Activated naive CD4-positive, alpha-beta T cell treated with anti-CD3 and anti-CD28 coated beads, Interleukin-2, amount 50 U/mL, for 24 hours (primary cell): ENCODE results near the gene TTC3.

Experiments
- H3K27ac Mint-ChIP-seq: one replicate; pipeline ENCODE4 v1.8.0; 2021; ENCODE audit warnings: mild to moderate bottlenecking, mixed read lengths
- H3K27me3 Mint-ChIP-seq: one replicate; pipeline ENCODE4 v1.8.0; 2021; ENCODE audit warnings: mixed read lengths
- H3K36me3 Mint-ChIP-seq: one replicate; pipeline ENCODE4 v1.8.0; 2021; ENCODE audit warnings: mixed read lengths
- H3K4me1 Mint-ChIP-seq: one replicate; pipeline ENCODE4 v1.8.0; 2021; ENCODE audit warnings: mixed read lengths
- H3K4me3 Mint-ChIP-seq: one replicate; pipeline ENCODE4 v1.8.0; 2021; ENCODE audit warnings: mild to moderate bottlenecking, mixed read lengths
- H3K9me3 Mint-ChIP-seq: one replicate; pipeline ENCODE4 v1.8.0; 2021; ENCODE audit warnings: mixed read lengths

TTC3 gene

DNA sequence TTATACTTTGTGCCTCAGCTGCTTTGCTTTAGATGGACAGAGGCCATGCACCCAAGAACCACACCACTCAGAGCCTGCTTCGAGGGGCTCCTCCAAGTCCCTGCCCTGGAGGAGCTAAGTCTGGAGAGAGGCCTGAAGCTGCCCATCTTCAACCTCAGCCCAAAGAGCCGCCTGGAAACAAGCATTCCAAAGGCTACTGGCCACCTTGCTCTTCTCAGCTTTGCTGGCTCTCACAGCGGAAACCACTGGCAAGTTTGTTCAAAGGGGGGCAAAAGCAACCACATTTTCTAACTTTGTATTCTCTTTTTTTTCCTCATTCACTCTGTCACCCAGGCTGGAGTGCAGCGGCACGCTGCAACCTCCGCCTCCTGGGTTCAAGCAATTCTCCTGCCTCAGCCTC lies 170.9 kb downstream of the TTC3 start:
- H3K4me1 Mint-ChIP-seq: peaks cover 71% of the 10 kb centered on the region
- H3K27ac Mint-ChIP-seq: peak overlapping the region; percentile 48
- H3K36me3 Mint-ChIP-seq: peaks cover 12% of the 10 kb centered on the region
- peak overlapping the region; percentile 48 for H3K4me3 Mint-ChIP-seq
- H3K9me3 Mint-ChIP-seq: no peaks in the 10 kb centered on the region
- no peaks in the 10 kb centered on the region for H3K27me3 Mint-ChIP-seq

DNA sequence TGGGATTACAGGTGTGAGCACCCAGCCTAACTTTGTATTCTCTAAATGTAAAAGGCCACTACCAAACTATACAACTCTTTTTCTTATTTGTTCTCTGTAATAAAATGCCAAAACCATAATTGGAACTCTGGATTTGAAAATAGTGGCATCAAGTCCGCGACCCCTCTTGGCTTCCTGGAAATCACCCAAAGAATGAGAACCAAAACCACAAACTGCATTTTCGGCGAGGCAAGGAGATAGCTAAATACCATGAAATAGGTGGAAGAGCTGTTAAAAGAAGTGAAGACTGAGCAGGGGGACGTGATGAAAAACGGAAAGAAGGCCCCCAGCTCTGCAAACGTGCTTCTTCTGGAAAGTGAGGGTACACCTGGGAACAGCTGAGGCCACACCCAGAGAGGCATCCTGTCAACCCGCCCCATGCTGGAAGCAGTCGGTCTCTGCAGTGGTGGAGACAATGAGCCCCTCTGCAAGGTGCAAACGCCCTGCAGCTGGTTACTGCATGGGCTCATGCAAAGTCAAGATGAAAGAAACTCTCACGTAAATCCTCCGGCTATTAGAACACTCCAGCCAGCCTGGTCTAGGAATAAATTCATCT lies 171.5 kb downstream of the TTC3 start:
- Mint-ChIP-seq H3K36me3 (peaks cover 10% of the 10 kb centered on the region), H3K27me3 (no peaks in the 10 kb centered on the region), H3K9me3 (no peaks in the 10 kb centered on the region), H3K4me1 (peaks cover 73% of the 10 kb centered on the region), H3K4me3 (peak overlapping the region; percentile 48), H3K27ac (peak overlapping the region; percentile 48)

DNA sequence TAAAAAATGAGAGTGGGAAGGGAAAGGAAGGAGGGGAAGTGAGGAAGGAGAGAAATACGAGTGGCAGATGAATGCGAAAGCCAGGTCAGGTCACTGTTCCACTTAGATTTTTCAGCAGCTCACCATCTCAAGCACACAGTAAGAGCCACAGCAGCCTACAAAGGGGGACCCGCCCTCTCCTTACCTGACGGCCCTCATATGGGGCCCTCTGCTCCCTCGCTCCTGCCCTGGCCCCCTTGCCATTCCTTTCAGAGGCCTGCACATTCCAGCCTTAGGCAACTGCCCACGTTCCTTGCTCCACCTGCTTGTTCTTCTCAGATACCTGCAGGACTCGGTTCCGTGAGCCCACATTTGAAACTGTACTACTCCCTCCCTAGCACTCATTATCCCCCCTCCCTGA lies 172.1 kb downstream of the TTC3 start:
- Mint-ChIP-seq H3K4me3 (peak overlapping the region; percentile 48), H3K27me3 (no peaks in the 10 kb centered on the region), H3K27ac (peak overlapping the region; percentile 71), H3K4me1 (peaks cover 75% of the 10 kb centered on the region), H3K36me3 (peaks cover 10% of the 10 kb centered on the region), H3K9me3 (no peaks in the 10 kb centered on the region)

GRCh38 chr21:37248298-37248697 lies 175.2 kb downstream of the TTC3 start:
- Mint-ChIP-seq H3K4me1 (peaks cover 86% of the 10 kb centered on the region), H3K9me3 (no peaks in the 10 kb centered on the region), H3K36me3 (peaks cover 3% of the 10 kb centered on the region), H3K27ac (no peak overlapping the region), H3K27me3 (no peaks in the 10 kb centered on the region), H3K4me3 (no peak overlapping the region)

DNA sequence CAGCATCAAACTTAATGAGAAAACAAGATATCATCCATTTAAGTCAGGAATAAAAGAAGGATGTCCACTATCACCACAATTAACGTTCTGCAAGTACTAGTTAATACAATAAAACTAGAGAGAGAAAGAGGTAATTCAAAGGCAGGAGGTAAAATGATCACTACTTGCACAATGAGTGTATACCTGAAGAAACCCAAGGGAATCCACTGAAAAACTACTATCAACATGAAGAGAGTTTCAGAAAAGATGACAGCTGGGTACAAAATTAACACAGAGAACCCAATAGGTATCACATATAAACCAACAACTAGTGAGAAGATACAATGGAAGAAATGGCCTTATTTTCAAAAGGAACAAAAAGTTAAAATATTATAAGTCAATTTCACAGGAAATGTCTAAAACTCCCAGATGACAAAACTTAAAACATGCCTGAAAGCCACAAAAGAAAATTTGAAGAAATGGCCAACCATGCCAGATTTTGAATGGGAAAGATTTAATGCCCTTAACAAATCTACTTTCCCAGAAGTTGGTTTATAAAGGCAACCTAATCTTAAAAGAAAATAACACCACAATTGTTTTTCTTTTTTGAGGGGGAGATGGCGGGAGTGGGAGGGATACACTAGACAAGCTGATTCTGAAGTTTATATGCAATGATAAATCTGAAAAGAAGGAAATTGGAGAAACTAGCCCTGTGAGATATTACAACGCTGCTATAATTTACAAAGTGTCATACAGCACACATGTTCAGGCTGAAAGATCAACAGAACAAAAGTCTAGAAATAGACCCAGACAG lies 176.3 kb downstream of the TTC3 start:
- H3K9me3 Mint-ChIP-seq: no peaks in the 10 kb centered on the region
- H3K27me3 Mint-ChIP-seq: no peaks in the 10 kb centered on the region
- H3K36me3 Mint-ChIP-seq: peaks cover 3% of the 10 kb centered on the region
- no peak overlapping the region for H3K27ac Mint-ChIP-seq
- peaks cover 85% of the 10 kb centered on the region for H3K4me1 Mint-ChIP-seq
- H3K4me3 Mint-ChIP-seq: no peak overlapping the region

DNA sequence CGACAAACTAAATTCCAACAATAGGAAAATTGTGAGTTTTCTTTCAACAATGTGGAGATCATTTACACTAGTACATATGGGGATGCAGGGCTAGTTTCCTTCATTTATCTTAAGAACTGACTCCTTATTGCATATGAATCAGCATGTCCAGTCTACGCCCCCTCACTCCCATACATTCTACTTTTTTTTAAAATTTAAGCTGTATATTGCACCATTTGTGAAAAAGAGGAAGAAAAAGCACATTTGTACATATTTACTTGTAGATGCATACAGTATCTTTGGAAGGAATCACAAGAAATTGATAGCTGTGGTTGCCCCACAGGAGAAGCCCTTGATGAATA lies 178.2 kb downstream of the TTC3 start:
- H3K4me1 Mint-ChIP-seq: peaks cover 71% of the 10 kb centered on the region
- no peaks in the 10 kb centered on the region for H3K36me3 Mint-ChIP-seq
- no peak overlapping the region for H3K27ac Mint-ChIP-seq
- H3K4me3 Mint-ChIP-seq: no peak overlapping the region
- no peaks in the 10 kb centered on the region for H3K27me3 Mint-ChIP-seq
- H3K9me3 Mint-ChIP-seq: no peaks in the 10 kb centered on the region
